HL-60 (cell line): ENCODE measurements around the gene LIMK1.

Experiments used
- DNase-seq, 2 experiments: peaks; one replicate each; pipeline ENCODE4 v3.0.0-alpha.2; 2010 to 2020; ENCODE audit warnings: low read depth in 1 of 2, low spot score in 1 of 2
- H3K27ac ChIP-seq: fragments of 250-450 bp; sonication (Bioruptor Pico); replicated peaks from 2 replicates; pipeline ENCODE4 v1.5.1; 2020; ENCODE audit warnings: mild to moderate bottlenecking, moderate library complexity
- H3K27me3 ChIP-seq: fragments of 250-450 bp; sonication (Bioruptor Pico); 2 replicates; pipeline ENCODE4 v1.5.1; 2021; ENCODE audit warnings: mild to moderate bottlenecking, moderate library complexity; ENCODE audit not compliant: insufficient read depth, poor library complexity, severe bottlenecking
- H3K4me3 ChIP-seq: replicated peaks from 2 replicates; pipeline ENCODE4 v1.5.1; 2011; ENCODE audit warnings: mild to moderate bottlenecking, control low read depth, low read length; ENCODE audit not compliant: insufficient read depth
- GABPA ChIP-seq: IDR thresholded peaks from 2 replicates; pipeline ENCODE4 v1.6.1; 2012; ENCODE audit warnings: low read depth
- POLR2AphosphoS5 ChIP-seq: IDR thresholded peaks from 2 replicates; pipeline ENCODE4 v1.6.1; 2012; ENCODE audit warnings: low read depth
- SPI1 ChIP-seq: IDR thresholded peaks from 2 replicates; pipeline ENCODE4 v1.6.1; 2012; ENCODE audit warnings: low read depth, mild to moderate bottlenecking, borderline replicate concordance
- TF ChIP-seq, protein P1 (sequence below): IDR thresholded peaks from one replicate; pipeline ENCODE4 v1.5.1; 2011; ENCODE audit warnings: low read length, control low read depth, inconsistent platforms; ENCODE audit not compliant: insufficient read depth
- TF ChIP-seq, protein P2 (sequence below): IDR thresholded peaks from 2 replicates; pipeline ENCODE4 v1.6.1; 2012; ENCODE audit warnings: low read depth; ENCODE audit not compliant: insufficient replicate concordance

Gene LIMK1

DNA sequence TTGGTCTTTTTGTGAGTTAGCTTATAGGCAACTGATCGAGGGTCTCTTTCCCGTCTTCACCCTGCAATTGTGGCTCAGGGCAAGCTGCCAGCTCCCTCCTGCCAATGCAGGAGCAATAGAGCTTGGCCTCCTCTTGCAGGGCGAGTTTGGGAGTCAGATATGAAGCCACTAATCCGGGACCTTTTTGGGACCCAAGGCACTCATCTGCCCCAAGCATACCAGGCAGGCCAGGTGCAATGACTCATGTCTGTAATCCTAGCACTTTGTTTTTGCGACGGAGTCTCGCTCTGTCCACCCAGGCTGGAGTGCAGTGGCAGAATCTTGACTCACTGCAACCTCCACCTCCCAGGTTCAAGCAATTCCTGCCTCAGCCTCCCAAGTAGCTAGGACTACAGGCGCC is 21.1 kb downstream of the LIMK1 start:
- no peak for DNase-seq
- no peaks in the 10 kb centered on the region for H3K27me3 ChIP-seq
- H3K4me3 ChIP-seq: no peak overlapping the region
- no peak for TF ChIP-seq POLR2AphosphoS5
- TF ChIP-seq, protein P1, sequence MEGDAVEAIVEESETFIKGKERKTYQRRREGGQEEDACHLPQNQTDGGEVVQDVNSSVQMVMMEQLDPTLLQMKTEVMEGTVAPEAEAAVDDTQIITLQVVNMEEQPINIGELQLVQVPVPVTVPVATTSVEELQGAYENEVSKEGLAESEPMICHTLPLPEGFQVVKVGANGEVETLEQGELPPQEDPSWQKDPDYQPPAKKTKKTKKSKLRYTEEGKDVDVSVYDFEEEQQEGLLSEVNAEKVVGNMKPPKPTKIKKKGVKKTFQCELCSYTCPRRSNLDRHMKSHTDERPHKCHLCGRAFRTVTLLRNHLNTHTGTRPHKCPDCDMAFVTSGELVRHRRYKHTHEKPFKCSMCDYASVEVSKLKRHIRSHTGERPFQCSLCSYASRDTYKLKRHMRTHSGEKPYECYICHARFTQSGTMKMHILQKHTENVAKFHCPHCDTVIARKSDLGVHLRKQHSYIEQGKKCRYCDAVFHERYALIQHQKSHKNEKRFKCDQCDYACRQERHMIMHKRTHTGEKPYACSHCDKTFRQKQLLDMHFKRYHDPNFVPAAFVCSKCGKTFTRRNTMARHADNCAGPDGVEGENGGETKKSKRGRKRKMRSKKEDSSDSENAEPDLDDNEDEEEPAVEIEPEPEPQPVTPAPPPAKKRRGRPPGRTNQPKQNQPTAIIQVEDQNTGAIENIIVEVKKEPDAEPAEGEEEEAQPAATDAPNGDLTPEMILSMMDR: no peak
- TF ChIP-seq SPI1: no peak
- TF ChIP-seq, protein P2, sequence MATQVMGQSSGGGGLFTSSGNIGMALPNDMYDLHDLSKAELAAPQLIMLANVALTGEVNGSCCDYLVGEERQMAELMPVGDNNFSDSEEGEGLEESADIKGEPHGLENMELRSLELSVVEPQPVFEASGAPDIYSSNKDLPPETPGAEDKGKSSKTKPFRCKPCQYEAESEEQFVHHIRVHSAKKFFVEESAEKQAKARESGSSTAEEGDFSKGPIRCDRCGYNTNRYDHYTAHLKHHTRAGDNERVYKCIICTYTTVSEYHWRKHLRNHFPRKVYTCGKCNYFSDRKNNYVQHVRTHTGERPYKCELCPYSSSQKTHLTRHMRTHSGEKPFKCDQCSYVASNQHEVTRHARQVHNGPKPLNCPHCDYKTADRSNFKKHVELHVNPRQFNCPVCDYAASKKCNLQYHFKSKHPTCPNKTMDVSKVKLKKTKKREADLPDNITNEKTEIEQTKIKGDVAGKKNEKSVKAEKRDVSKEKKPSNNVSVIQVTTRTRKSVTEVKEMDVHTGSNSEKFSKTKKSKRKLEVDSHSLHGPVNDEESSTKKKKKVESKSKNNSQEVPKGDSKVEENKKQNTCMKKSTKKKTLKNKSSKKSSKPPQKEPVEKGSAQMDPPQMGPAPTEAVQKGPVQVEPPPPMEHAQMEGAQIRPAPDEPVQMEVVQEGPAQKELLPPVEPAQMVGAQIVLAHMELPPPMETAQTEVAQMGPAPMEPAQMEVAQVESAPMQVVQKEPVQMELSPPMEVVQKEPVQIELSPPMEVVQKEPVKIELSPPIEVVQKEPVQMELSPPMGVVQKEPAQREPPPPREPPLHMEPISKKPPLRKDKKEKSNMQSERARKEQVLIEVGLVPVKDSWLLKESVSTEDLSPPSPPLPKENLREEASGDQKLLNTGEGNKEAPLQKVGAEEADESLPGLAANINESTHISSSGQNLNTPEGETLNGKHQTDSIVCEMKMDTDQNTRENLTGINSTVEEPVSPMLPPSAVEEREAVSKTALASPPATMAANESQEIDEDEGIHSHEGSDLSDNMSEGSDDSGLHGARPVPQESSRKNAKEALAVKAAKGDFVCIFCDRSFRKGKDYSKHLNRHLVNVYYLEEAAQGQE: no peak
- no peak overlapping the region for H3K27ac ChIP-seq

DNA sequence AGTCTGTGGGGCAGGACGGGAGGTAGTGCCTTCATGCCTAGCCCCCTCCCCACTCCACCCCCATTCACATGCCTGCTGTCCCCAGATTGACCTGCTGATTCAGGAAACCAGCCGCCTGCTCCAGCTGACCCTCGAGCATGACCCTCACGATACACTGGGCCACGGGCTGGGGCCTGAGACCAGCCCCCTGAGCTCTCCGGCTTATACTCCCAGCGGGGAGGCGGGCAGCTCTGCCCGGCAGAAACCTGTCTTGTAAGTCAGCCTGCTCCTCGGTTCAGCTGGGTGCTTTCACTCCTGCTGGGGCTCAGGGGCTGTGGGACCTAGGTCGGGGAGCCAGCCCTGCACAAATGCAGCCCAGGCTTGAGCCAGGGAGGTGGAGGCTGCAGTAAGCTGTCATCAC is 22.4 kb downstream of the LIMK1 start:
- DNase-seq: no peak
- H3K4me3 ChIP-seq: no peak overlapping the region
- no peaks in the 10 kb centered on the region for H3K27me3 ChIP-seq
- no peak overlapping the region for H3K27ac ChIP-seq
- TF ChIP-seq, protein P2: no peak
- no peak for TF ChIP-seq POLR2AphosphoS5
- TF ChIP-seq, protein P1: no peak
- TF ChIP-seq GABPA: no peak
- no peak for TF ChIP-seq SPI1

DNA sequence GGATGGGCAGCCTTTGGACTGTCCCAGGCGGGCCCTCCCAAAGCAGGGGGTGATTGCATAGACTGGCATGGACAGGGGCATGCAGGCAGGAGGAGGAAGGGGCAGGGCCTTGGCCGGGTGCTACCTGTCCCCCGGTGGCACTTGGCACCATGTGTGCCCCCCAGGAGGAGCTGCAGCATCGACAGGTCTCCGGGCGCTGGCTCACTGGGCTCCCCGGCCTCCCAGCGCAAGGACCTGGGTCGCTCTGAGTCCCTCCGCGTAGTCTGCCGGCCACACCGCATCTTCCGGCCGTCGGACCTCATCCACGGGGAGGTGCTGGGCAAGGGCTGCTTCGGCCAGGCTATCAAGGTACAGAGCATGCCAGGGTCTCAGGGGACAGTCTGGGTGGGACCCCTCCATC is 23.2 kb downstream of the LIMK1 start:
- no peak overlapping the region for H3K4me3 ChIP-seq
- H3K27me3 ChIP-seq: no peaks in the 10 kb centered on the region
- TF ChIP-seq, protein P2: no peak
- no peak for TF ChIP-seq GABPA
- TF ChIP-seq POLR2AphosphoS5: no peak
- TF ChIP-seq, protein P1: no peak
- no peak for TF ChIP-seq SPI1
- no peak for DNase-seq
- H3K27ac ChIP-seq: no peak overlapping the region
